Thymus (tissue), 11 donors: ENCODE results near the gene BBIP1. TPM values are rescaled to one million over a fixed set of nuclear protein-coding genes. Genes with fewer than 3 reads are reported as not detected.

Experiments
- DNase-seq, 9 donors: peaks; one replicate each; pipeline ENCODE4 v3.0.0-alpha.2; 2013; ENCODE audit warnings: low spot score in 9 of 9, low read depth in 6 of 9, missing footprints in 1 of 9
- H3K27ac ChIP-seq, 2 donors: one replicate each; pipeline ENCODE4 v1.5.1; 2013; ENCODE audit warnings: control low read depth in 1 of 2, low read depth in 1 of 2, low read length in 1 of 2, mild to moderate bottlenecking in 1 of 2, moderate library complexity in 1 of 2
- H3K27me3 ChIP-seq, 2 donors: one replicate each; pipeline ENCODE4 v1.5.1; 2013; ENCODE audit warnings: low read length in 1 of 2; ENCODE audit not compliant: control insufficient read depth in 2 of 2, insufficient read depth in 1 of 2
- H3K36me3 ChIP-seq, 2 donors: one replicate each; pipeline ENCODE4 v1.5.1; 2013; ENCODE audit warnings: low read length in 1 of 2, mild to moderate bottlenecking in 1 of 2, moderate library complexity in 1 of 2; ENCODE audit not compliant: control insufficient read depth in 2 of 2, insufficient read depth in 2 of 2
- H3K4me1 ChIP-seq, 2 donors: one replicate each; pipeline ENCODE4 v1.5.1; 2013; ENCODE audit warnings: low read length in 2 of 2; ENCODE audit not compliant: control insufficient read depth in 2 of 2, insufficient read depth in 2 of 2
- H3K4me3 ChIP-seq, 2 donors: one replicate each; pipeline ENCODE4 v1.5.1; 2013; ENCODE audit warnings: low read length in 2 of 2, control low read depth in 1 of 2, mild to moderate bottlenecking in 1 of 2
- H3K9me3 ChIP-seq, 2 donors: one replicate each; pipeline ENCODE4 v1.5.1; 2013; ENCODE audit warnings: low read length in 1 of 2, mild to moderate bottlenecking in 1 of 2; ENCODE audit not compliant: control insufficient read depth in 2 of 2, insufficient read depth in 1 of 2
- WGBS: extraction: QIAGEN DNeasy Blood & Tissue Kit; methylation state at CpG from one replicate; pipeline ENCODE4 v1.1.7; 2013; 5-methylcytosine and 5-hydroxymethylcytosine counted together
- polyA plus RNA-seq: library from polyadenylated mRNA; stranded (reverse); fragments of 200-250 nt; gene quantifications from one replicate; pipeline ENCODE4 v1.2.3, GENCODE V29; 2013
- total RNA-seq: library from RNA; stranded (reverse); fragments of 120-200 nt; gene quantifications from one replicate; pipeline ENCODE4 v1.2.4, GENCODE V29; 2013
- donor health status: healthy.

BBIP1 gene
- total and polyA plus RNA-seq, 2 donors: 25.2 to 43.4 TPM

DNA sequence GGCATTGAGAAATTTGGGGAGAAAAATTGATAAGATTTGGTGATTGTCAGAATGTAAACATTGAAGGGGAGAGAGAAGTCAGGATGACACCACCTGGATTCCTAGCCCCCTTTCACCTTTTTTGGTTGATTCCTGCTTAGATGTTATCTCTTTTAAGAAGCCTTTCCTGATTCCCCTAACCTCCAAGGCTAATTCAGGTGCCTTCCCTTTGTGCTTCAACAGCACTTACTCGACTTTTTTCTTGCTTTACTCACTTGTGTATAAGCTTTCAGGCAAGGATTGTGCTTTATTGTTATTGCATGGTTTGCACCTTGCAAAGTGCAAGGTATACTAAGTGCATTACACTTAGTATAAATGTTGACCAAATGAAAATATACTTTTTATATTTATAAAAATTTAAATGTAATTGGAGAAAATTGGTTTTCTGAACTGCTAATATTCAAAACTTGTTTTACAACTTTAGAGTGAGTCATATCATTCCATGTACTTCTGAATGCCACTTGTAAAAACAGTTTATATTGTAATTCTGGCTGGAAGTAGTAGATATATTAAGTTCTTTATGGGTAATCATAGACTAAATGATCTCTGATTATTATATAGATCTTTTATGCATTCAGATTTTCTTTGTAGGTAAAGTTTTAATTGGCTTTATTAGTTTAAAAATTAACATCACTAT is 13.7 kb upstream of the BBIP1 start:
- Histone ChIP-seq H3K36me3 (peaks cover 0 to 4% of the 10 kb centered on the region in 2 donors), H3K27me3 (no peaks in the 10 kb centered on the region), H3K4me1 (no peaks in the 10 kb centered on the region), H3K27ac (no peak overlapping the region), H3K9me3 (no peaks in the 10 kb centered on the region), H3K4me3 (no peak overlapping the region)
- WGBS: 87% methylated on average over 1 of the region's 1 CpG
- DNase-seq: no peak

DNA sequence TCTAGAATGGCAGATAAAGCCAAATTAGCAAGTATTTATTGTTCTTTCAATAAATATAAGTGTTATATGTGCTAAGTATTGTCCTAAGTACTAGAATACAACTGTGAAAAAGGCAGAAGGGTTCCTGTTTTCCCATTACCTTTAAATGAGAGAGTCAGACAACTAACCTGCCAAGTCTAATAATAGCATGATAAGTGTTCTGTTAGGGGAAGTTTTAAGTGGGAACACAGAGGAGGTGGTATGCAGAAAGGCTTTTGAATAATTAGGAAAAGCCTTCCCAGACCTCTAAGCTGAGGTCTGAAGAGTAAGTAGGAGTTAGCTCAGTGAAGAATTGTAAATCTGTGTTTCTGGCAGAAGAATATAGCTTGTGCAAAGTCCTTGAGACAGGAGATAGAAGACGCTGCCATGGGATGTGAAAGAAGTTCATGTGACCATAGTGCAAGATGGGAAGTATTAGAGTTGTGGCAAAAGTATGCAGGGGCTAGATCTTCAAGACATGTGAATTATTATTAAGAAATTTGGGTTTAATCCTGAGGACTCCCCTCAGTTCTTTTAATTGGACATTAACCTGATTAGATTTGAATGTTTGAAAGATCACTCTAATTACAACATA is 12.9 kb upstream of the BBIP1 start:
- H3K4me1 ChIP-seq: no peaks in the 10 kb centered on the region
- no peak for DNase-seq
- no peak overlapping the region for H3K4me3 ChIP-seq
- no peaks in the 10 kb centered on the region for H3K9me3 ChIP-seq
- H3K27ac ChIP-seq: no peak overlapping the region
- H3K36me3 ChIP-seq: peaks cover 0 to under 1% of the 10 kb centered on the region in 2 donors
- no peaks in the 10 kb centered on the region for H3K27me3 ChIP-seq
- 91% methylated on average over 1 of the region's 1 CpG for WGBS

- Histone ChIP-seq H3K4me1 (no peaks in the 10 kb centered on the region), H3K4me3 (no peak overlapping the region), H3K27me3 (no peaks in the 10 kb centered on the region), H3K36me3 (no peaks in the 10 kb centered on the region), H3K9me3 (no peaks in the 10 kb centered on the region), H3K27ac (no peak overlapping the region)
- WGBS: 97% methylated on average over 2 of the region's 2 CpGs
- DNase-seq: no peak
Measured at GRCh38 chr10:110927461-110927860, 8.5 kb upstream of the BBIP1 start.

DNA sequence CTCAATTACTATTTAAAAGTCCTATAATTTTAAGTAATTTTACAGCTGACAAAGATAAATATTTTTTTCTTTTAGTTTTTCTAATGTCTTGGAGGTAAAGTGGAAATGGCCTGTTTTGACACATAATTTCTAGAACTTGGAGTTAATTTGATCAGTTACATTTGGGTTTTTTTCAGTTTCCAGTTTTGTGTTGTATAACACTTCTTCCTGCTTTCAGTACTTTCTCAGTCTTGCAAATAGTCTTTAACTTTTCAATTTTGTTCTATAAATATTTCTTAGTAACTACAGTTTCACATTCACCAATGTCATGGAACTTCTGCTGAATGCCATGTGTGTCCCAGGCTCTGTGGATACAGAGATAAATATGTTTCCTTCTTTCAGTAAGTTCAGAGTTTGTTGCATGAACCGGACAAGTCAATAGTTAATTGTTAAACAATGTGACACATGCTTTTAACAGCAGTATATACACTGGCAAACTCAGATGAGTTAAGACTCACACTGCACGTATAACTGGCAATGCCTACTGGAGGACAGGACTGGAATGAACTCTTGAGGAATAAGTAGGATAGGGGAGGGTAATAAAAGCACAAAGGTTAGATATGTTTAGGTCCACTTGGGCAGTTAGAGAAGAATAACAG is 5.0 kb upstream of the BBIP1 start:
- no peak overlapping the region for H3K27ac ChIP-seq
- H3K36me3 ChIP-seq: no peaks in the 10 kb centered on the region
- no peaks in the 10 kb centered on the region for H3K4me1 ChIP-seq
- whole genome bisulfite sequencing: 92% methylated on average over 2 of the region's 2 CpGs
- H3K4me3 ChIP-seq: no peak overlapping the region
- DNase-seq: no peak
- H3K9me3 ChIP-seq: no peaks in the 10 kb centered on the region
- H3K27me3 ChIP-seq: no peaks in the 10 kb centered on the region

GRCh38 chr10:110919971-110920881 is 1.2 kb upstream of the BBIP1 start:
- WGBS: under 1% methylated on average over 44 of the region's 44 CpGs
- no peaks in the 10 kb centered on the region for H3K4me1 ChIP-seq

GRCh38 chr10:110919349-110919931 is 460 bp upstream of the BBIP1 start, which contains the start of gene SHOC2:
Gene SHOC2 (plus strand): TSS chr10:110919604. CDS start chr10:110964359, 44,755 bp downstream.
- whole genome bisulfite sequencing: under 1% methylated on average over 59 of the region's 61 CpGs
- Histone ChIP-seq H3K4me1 (no peaks in the 10 kb centered on the region), H3K4me3 (peak within 1 kb of the TSS; percentile 57 to 82), H3K9me3 (no peaks in the 10 kb centered on the region), H3K27me3 (no peaks in the 10 kb centered on the region), H3K27ac (peak within 1 kb of the TSS; percentile 91 to 96), H3K36me3 (no peaks in the 10 kb centered on the region)
- peak in 5 of 9 donors; percentile 27 to 100 (median 98) for DNase-seq

More at GRCh38 chr10:110919971-110920881, 1.2 kb upstream of the BBIP1 start:
- Histone ChIP-seq H3K27ac (peak overlapping the region; percentile 86 to 96), H3K9me3 (no peaks in the 10 kb centered on the region), H3K27me3 (no peaks in the 10 kb centered on the region), H3K36me3 (no peaks in the 10 kb centered on the region), H3K4me3 (peak overlapping the region; percentile 57 to 82)
- DNase-seq: peak; percentile 36 to 74 (median 39)

DNA sequence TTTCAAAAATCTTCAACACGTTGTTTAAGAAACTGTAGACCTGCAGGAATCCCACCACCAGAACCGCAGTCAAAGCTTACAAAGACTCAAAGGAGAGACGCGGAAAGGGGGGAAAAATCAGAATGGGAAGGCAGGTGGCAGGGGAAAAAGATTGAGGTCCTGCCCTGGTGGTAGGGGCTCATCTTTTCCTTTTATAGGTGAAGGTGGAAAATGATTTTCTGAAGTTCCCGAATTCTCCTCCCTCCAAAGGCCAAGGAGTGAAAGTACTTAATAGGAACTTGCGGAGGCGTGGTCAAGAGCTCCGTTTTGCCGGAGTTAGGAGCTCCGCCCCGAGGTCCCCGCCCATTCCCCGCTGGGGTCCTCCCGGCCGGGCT is 724 bp downstream of the BBIP1 start:
- H3K4me3 ChIP-seq: peak overlapping the region; percentile 57 to 74
- peak overlapping the region; percentile 91 for H3K27ac ChIP-seq
- no peaks in the 10 kb centered on the region for H3K36me3 ChIP-seq
- H3K27me3 ChIP-seq: no peaks in the 10 kb centered on the region
- no peaks in the 10 kb centered on the region for H3K9me3 ChIP-seq
- under 1% methylated on average over 15 of the region's 15 CpGs for WGBS
- no peaks in the 10 kb centered on the region for H3K4me1 ChIP-seq
- peak; percentile 58 to 88 (median 68) for DNase-seq

- no peak for DNase-seq
- WGBS: 97% methylated on average over 3 of the region's 3 CpGs
- H3K4me1 ChIP-seq: no peaks in the 10 kb centered on the region
Measured at GRCh38 chr10:110916554-110917346, 2.2 kb downstream of the BBIP1 start.

More at GRCh38 chr10:110916554-110917346, 2.2 kb downstream of the BBIP1 start:
- Histone ChIP-seq H3K9me3 (no peaks in the 10 kb centered on the region), H3K27ac (no peak overlapping the region), H3K27me3 (no peaks in the 10 kb centered on the region), H3K4me3 (no peak overlapping the region), H3K36me3 (no peaks in the 10 kb centered on the region)
